ENCODE measurements around the gene DQX1.
"Not testable (repeated sequence)": the region's sequence is repeated elsewhere in the genome, so short reads cannot be mapped to it uniquely, and the experiment has no call there.

The DQX1 gene

GRCh38 chr2:74491648-74492544, 34.1 kb downstream of the DQX1 start:
- no peak for DNase-seq

- no peak for DNase-seq
Observed at GRCh38 chr2:74489906-74490305, 36.1 kb downstream of the DQX1 start.

DNA sequence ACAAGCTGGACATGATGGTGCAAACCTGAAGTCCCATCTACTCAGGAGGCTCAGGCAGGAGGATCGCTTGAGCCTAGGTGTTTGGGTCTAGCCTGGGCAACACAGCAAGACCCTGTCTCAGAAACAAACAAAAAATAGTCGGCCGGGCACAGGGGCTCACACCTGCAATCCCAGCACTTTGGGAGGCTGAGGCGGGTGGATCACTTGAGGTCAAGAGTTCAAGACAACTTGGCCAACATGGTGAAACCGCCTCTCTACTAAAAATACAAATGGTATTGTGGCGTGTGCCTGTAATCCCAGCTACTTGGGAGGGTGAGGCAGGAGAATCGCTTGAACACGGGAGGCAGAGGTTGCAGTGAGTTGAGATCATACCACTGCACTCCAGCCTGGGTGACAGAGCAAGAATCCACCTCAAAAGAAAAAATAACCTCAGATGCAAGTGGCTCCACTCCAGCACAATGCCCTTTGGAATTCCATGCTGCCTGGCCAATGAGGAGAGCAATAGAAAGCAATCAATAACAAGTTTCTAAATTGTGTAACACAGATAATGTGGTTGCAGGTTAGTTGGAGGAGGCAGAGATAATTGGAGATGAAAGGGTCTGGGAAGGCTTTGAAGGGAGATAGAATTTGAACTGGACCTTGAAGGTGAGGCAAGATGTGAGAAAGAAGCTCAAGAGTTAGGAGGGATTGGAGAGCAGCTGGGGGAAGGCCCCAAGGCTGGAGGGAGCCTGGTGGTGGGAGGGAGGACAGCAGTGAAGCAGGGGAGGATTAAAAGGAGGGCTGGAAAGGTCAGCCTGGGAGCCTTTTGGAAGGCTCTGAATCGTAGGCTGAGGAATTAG, 37.2 kb downstream of the DQX1 start:
- no peak for DNase-seq

DNA sequence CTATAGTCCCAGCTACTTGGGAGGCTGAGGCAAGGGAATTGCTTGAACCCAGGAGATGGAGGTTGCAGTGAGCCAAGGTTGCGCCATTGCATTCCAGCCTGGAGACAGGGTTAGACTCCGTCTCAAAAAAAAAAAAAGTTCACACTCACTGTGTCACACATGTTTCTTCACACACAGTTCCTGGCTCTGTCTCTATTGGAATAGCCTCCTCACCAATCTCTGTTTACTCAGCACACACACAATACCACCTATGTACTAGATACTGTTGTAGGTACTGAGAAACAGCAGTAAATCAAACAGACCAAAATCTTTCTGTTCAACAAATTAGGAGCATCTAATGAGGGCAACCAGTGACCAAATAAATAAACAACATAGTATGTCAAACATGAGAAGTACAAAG, 39.9 kb downstream of the DQX1 start:
- no peak for DNase-seq

DNA sequence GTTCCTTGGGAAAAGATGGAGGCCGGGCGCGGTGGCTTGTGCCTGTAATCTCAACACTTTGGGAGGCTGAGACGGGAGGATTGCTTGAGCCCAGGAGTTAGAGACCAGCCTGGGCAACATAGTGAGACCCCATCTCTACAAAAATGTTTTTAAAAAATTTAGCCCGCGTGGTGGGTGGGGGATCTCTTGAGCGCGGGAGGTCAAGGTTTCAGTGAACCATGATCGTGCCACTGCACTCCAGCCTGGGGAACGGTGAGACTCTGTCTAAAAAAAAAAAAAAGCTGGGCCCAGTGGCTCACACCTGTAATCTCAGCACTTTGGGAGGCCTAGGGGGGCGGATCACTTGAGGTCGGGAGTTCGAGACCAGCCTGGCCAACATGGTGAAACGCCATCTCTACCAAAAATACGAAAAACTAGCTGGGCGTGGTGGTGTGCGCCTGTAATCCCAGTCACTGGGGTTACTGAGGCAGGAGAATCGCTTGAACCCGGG, 42.3 kb downstream of the DQX1 start:
- not testable (repeated sequence) for DNase-seq

DNA sequence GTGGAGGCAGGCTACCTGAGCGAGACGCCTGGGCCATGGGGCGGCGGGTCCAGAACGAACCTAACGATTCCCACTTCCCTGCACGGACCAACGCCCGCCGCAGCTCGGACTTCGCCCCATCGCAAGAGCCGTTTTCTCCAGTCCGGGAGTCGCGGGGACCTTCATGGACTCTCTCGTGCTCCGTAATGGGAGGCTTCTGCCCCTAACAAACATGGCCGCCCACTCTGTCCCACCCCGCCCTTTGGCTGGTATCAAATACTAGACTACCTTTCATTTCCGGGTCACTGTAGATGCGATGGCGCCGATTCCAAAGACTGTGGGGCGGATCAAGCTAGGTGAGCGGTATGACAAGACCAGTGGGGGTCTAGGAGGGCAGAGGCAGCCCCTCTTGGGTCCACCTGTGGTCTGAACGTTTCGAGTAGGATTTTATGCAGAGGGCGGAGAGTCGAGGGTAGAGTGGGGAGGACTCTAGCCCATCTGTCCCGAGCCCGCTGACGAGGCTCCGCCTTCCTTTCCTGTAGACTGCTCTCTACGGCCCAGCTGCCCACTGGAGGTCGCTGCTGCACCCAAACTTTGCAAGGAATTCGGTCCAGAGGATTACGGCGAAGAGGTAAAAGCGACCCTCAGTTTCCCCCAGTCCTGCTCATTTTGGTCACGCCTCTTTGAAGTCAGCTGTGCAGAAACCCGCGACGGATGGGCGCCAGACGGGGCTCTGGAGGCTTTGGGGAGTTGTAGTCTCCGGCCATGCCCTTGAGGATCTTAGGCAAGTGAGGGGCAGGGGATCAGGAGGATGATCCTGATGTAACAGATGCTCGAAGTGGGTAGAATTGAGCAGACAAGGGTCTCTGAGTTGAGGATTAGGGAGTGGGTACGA, 43.0 kb downstream of the DQX1 start, which contains the start of the genes CCDC142 and TTC31:
CCDC142 (minus strand) TSS at position 198 of the 874 bp plus-strand sequence; CDS start at position 37, 161 bp downstream.
TTC31 (plus strand) TSS at position 281 of the 874 bp plus-strand sequence; CDS start at position 296, 15 bp downstream.
- DNase-seq = peak; percentile 94

- DNase-seq = peak; percentile 64
Observed at GRCh38 chr2:74481961-74482800, 43.9 kb downstream of the DQX1 start.

DNA sequence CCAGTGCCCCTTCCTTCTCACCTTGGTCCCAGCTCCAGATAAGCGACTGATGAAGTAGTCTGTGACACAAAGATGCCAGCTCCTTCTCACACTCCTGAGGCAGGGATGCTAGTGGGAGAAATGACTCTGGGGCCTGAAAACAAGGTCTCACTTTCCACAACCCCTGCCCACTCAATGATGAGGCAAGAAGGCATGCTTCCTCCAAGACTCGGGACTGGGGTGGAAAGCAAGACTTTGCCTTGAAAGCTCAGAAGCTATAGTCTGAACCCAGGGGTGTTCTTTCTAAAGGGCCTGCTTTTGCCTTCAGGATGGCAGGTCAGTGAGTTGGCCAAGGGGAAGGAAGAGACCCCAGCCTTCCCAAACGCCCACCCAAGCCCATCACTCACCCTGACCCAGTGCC, 44.6 kb downstream of the DQX1 start:
- no peak for DNase-seq

- DNase-seq = no peak
Observed at GRCh38 chr2:74474899-74475298, 51.1 kb downstream of the DQX1 start.

DNA sequence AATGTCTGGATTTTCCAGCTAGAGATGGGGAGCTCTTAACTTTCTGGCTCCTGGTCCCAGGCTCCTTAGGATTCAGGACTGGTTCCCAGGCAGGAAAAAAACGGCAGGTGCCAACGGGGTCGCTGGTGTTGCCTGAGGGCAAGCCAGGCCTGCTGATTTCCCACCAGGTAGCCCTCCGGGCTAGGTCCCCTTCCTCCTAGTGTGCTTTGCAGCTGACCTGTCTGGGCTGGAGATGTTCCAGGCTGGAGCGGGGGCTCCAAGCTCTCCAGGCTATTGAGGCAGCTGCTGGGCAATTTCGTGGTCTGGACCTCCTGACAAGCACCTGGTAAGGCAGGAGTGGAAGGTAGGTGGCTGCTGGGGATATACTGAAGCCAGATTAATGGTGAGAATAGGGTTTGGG, 51.5 kb downstream of the DQX1 start:
- DNase-seq = no peak

GRCh38 chr2:74472945-74473258, 53.1 kb downstream of the DQX1 start:
- DNase-seq = no peak

- peak; percentile 96 for DNase-seq
Observed at GRCh38 chr2:74472086-74472944, 53.7 kb downstream of the DQX1 start, which contains the start of gene MRPL53. Gene MRPL53 (minus strand): TSS chr2:74472680. CDS start chr2:74472660, 20 bp downstream.

DNA sequence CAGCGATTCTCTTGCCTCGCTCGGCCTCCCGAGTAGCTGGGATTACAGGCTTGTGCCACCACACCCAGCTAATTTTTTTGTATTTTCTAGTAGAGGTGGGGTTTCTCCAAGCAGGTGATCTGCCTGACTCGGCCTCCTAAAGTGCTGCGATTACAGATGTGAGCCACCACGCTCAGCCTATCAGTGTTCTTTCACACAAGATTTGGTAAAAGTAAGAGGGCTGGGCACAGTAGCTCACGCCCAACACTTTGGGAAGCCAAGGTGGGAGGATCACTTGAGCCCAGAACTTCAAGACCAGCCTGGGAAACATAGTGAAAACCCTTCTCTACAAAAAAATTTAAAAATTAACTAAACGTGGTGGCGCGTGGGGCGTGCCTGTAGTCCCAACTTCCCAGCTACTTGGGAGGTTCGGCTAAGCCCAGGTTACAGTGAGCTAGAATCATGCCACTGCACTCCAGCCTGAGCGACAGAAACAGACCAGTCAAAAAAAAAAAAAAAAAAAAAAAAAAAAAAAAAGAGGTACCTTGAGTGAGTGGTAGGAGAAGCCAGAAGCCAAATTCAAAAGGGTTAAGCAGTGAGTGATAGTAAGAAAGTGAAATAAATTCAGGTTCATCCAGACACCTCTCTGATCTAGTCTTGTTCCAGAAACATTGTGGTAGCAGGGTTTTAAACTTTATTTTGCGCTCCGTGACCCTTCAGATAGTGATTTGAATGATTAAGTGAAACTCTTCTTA, 54.5 kb downstream of the DQX1 start:
- DNase-seq = no peak

DNA sequence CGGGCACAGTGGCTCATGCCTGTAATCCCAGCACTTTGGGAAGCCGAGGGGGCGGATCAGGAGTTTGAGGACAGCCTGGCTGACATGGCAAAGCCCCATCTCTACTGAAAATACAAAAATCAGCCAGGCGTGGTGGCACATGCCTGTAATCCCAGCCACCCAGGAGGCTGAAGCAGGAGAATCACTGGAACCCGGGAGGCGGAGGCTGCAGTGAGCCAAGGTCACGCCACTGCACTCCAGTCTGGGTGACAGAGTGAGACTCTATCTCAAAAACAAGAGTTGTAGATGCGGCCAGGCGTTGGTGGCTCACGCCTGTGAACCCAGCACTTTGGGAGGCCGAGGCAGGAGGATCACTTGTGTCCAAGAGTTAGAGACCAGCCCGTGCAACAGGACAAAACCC, 55.3 kb downstream of the DQX1 start:
- DNase-seq = not testable (repeated sequence)

Measured in activated naive CD4-positive, alpha-beta T cell treated with Interleukin-2 at 50 U/mL for 16 hours (primary cell).